ENCODE results near the gene CCNG2. TPM values are rescaled to one million over a fixed set of nuclear protein-coding genes. Genes with fewer than 3 reads are reported as not detected.

Gene CCNG2
- total and polyA plus RNA-seq, 8 donors, result 4.7 to 30.2 (median 9.6) TPM

GRCh38 chr4:77181720-77182119 is 24.7 kb downstream of the CCNG2 start:
- H3K27me3 ChIP-seq, result no peaks in the 10 kb centered on the region
- no peak for FAIRE-seq
- no peak overlapping the region for H3K4me3 ChIP-seq
- no peak for TF ChIP-seq CTCF (IDR thresholded peaks at IDR 0.05)
- no peak overlapping the region for H3K27ac ChIP-seq
- no peaks in the 10 kb centered on the region for H3K36me3 ChIP-seq
- DNase-seq, result no peak
- no peaks in the 10 kb centered on the region for H3K4me1 ChIP-seq
- intact Hi-C loops (cut with DNase I), result no loop called here
- H3K9me3 ChIP-seq, result no peaks in the 10 kb centered on the region
- WGBS, 2 donors, result 69 to 87% methylated on average over 4 of the region's 4 CpGs
- ATAC-seq, result no peak

- ATAC-seq, result no peak
- Histone ChIP-seq H3K36me3 (no peaks in the 10 kb centered on the region), H3K4me3 (no peak overlapping the region), H3K9me3 (no peaks in the 10 kb centered on the region), H3K27me3 (no peaks in the 10 kb centered on the region), H3K4me1 (no peaks in the 10 kb centered on the region), H3K27ac (no peak overlapping the region)
- WGBS, 2 donors, result 75 to 83% methylated on average over 6 of the region's 6 CpGs
- no peak for DNase-seq
- no peak for TF ChIP-seq CTCF (IDR thresholded peaks at IDR 0.05)
- no peak for FAIRE-seq
- intact Hi-C loops (cut with DNase I), result no loop called here
Observed at GRCh38 chr4:77183777-77184420, 26.9 kb downstream of the CCNG2 start.

- Histone ChIP-seq H3K36me3 (no peaks in the 10 kb centered on the region), H3K27ac (no peak overlapping the region), H3K4me1 (no peaks in the 10 kb centered on the region), H3K4me3 (no peak overlapping the region), H3K9me3 (no peaks in the 10 kb centered on the region), H3K27me3 (no peaks in the 10 kb centered on the region)
- ATAC-seq (no peak), DNase-seq (no peak), FAIRE-seq (no peak)
- TF ChIP-seq CTCF (IDR thresholded peaks at IDR 0.05), result no peak
- intact Hi-C loops (cut with DNase I), result no loop called here
Observed at GRCh38 chr4:77184974-77185373, 28.0 kb downstream of the CCNG2 start.

- H3K4me1 ChIP-seq, result no peaks in the 10 kb centered on the region
- FAIRE-seq (no peak), ATAC-seq (no peak), DNase-seq (no peak)
- H3K27ac ChIP-seq, result no peak overlapping the region
- intact Hi-C loops (cut with DNase I), result no loop called here
- H3K9me3 ChIP-seq, result no peaks in the 10 kb centered on the region
- no peak for TF ChIP-seq CTCF (IDR thresholded peaks at IDR 0.05)
- H3K27me3 ChIP-seq, result no peaks in the 10 kb centered on the region
- H3K4me3 ChIP-seq, result no peak overlapping the region
- no peaks in the 10 kb centered on the region for H3K36me3 ChIP-seq
Observed at GRCh38 chr4:77185686-77186085, 28.7 kb downstream of the CCNG2 start.

- H3K4me1 ChIP-seq, result no peaks in the 10 kb centered on the region
- intact Hi-C loops (cut with DNase I), result no loop called here
Observed at GRCh38 chr4:77187322-77187721, 30.3 kb downstream of the CCNG2 start.

More at GRCh38 chr4:77187322-77187721, 30.3 kb downstream of the CCNG2 start:
- Histone ChIP-seq H3K27ac (no peak overlapping the region), H3K9me3 (no peaks in the 10 kb centered on the region), H3K27me3 (no peaks in the 10 kb centered on the region), H3K4me3 (no peak overlapping the region), H3K36me3 (no peaks in the 10 kb centered on the region)
- TF ChIP-seq CTCF (IDR thresholded peaks at IDR 0.05), result no peak
- WGBS, 2 donors, result 67 to 94% methylated on average over 2 of the region's 2 CpGs
- FAIRE-seq (no peak), DNase-seq (no peak), ATAC-seq (peak in 1 of 4 donors; percentile 23)

All from pancreas (tissue), 10 donors.